GM19025 (cell line): ENCODE data around the gene TMCC3.
"Not testable (repeated sequence)": the region's sequence is repeated elsewhere in the genome, so short reads cannot be mapped to it uniquely, and the experiment has no call there.

Experiments used
- ATAC-seq: cut with Tn5 transposase; IDR thresholded peaks from one replicate; pipeline ENCODE4 v1.9.1; 2021; ENCODE audit warnings: mild to moderate bottlenecking, low read depth, moderate library complexity; ENCODE audit not compliant: unreplicated experiment

The TMCC3 gene

DNA sequence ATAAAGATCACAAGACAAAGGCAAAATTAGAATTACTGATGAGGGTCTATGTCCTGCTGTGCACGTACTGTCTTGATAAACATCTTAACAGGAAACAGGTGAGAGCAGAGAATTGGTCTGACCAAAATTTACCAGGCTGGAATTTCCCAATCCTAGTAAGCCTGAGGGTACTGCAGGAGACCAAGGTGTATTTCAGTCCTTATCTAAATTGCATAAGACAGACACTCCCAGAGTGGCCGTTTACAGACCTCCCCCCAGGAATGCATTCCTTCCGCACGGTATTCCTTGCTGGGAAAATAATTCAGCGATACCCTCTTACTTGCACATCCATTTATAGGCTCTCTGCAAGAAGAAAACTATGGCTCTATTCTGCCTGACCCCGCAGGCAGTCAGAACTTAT lies 43.5 kb downstream of the TMCC3 start:
- not testable (repeated sequence) for ATAC-seq

- ATAC-seq: no peak
Measured at GRCh38 chr12:94604366-94604698, 46.0 kb downstream of the TMCC3 start.

- no peak for ATAC-seq
Measured at GRCh38 chr12:94603434-94604365, 46.7 kb downstream of the TMCC3 start.

GRCh38 chr12:94602024-94602423 lies 48.3 kb downstream of the TMCC3 start:
- no peak for ATAC-seq

GRCh38 chr12:94601307-94601706 lies 49.0 kb downstream of the TMCC3 start:
- not testable (repeated sequence) for ATAC-seq

- no peak for ATAC-seq
Measured at GRCh38 chr12:94599189-94599588, 51.2 kb downstream of the TMCC3 start.

GRCh38 chr12:94597268-94597667 lies 53.1 kb downstream of the TMCC3 start:
- ATAC-seq: no peak

DNA sequence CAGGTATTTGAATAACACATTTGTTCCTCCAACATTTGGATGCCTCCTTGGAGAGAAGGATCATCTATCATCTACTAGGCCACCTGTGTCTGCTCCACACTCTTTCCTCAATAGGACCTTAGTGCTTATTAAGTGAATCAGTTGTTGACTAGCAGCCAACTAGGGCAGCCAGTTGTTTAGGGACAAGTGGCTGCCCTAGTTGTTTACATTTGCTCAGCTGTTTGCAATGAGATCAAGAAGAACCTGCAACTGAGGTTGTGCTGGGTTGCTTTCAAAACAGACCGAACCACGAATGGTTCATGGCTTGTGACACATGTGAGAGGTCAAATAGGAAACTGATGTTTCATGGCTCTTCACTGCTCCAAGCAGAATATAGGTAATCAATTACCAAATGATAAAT lies 53.8 kb downstream of the TMCC3 start:
- no peak for ATAC-seq

DNA sequence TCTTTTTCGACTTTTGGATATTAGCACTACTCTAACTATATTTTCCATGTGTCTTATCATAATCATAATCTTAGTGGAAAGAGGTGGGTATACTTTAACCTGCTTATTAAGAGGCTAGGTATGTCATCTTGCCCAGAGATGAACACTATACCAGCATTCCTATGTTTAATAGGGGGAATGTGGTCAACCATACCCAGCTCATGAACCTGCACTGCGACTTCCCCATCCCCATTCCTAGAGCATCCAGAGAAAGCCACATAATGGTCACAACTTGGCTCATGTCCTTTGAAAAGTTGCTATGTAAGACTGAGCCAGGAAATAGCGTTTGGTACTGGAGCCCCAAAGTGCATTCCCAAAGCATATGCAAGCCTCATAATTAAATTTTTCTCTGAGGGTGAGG lies 55.2 kb downstream of the TMCC3 start:
- ATAC-seq: no peak

DNA sequence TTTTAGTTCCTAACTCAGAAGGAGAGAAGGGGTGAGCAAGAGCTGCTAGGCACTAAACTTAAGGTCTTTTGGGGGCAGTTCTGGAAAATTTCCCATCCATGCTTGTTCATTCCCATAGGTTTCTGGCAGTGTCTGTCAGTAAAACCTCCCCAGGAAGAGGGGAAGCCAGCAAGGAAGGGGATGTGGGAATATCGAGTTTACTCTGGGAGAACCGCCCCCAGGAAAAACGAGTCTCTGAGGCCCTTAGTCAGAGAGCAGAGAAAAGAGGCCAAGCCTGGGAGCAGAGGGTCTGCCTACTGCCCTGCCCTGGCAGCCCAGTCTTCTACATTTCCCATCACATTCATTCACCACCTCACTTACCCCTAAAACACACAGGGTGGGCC lies 55.9 kb downstream of the TMCC3 start:
- ATAC-seq: no peak

DNA sequence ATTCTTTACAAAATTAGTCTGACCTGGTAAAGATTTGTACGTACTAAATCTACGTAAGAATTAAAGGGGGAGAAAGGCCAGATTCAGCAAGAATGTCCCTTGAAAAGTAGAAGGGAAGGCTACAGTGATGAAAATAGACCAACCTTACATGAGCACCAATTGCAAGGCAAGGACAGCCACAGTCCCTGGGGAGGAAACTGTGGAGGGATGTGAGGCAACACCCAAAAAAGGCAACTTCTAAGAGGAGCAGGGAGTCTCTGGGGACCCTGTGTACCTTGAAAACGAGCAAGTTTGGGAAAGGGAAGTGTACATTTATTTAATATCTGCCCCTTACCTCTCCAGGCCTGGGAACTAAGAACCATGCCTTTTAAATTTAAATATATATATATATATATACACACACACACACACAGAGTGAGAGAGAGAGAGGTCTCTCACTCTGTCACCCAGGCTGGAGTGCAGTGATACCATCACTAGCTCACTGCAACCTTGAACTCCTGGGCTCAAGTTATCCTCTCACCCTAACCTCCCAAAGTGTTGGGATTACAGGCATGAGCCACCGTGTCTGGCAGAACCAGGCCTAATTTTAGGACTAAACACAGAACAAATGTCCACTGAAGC lies 56.4 kb downstream of the TMCC3 start:
- ATAC-seq: peak; percentile 51

- ATAC-seq: not testable (repeated sequence)
Measured at GRCh38 chr12:94592723-94593122, 57.6 kb downstream of the TMCC3 start.

GRCh38 chr12:94592080-94592479 lies 58.3 kb downstream of the TMCC3 start:
- ATAC-seq: no peak

DNA sequence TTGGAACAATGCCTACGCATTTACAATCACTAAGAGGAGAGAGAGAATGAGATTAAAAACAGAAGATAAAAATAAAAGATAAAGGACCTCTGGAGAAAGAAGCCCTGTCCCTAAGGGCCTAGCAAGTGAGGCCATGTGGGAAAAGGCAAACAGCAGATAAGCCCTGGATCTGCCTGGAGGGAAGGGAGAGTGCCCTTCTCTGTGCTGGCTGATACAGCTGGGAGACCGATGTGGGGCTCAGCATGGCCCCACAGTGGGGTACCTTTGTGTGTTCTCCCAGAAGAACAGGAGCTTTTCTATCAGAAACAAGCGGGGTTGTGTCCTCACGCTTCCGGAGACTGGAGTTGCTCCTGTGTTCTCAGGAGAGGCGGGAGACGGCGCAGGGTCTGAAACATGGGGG lies 59.9 kb downstream of the TMCC3 start:
- no peak for ATAC-seq

DNA sequence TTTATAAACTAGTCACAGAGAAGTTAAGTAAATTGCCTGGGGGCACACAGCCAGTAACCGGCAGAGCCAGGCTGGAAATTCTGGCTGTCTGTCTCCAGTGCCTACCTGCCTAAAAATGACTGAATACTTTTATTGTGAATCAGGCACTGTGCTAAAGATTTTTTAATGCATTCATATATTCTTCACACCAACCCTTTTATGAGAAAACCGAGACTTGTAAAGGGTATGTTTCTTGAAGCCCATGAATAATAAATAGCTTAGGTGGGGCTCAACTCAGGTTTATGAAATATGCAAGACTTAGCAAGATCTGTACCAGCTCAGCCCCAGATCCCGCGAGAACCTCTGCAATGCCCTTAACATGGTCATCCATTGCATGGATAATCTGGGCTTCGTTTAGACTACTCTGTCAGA lies 60.8 kb downstream of the TMCC3 start:
- ATAC-seq: no peak

- no peak for ATAC-seq
Measured at GRCh38 chr12:94588346-94588745, 62.0 kb downstream of the TMCC3 start.

DNA sequence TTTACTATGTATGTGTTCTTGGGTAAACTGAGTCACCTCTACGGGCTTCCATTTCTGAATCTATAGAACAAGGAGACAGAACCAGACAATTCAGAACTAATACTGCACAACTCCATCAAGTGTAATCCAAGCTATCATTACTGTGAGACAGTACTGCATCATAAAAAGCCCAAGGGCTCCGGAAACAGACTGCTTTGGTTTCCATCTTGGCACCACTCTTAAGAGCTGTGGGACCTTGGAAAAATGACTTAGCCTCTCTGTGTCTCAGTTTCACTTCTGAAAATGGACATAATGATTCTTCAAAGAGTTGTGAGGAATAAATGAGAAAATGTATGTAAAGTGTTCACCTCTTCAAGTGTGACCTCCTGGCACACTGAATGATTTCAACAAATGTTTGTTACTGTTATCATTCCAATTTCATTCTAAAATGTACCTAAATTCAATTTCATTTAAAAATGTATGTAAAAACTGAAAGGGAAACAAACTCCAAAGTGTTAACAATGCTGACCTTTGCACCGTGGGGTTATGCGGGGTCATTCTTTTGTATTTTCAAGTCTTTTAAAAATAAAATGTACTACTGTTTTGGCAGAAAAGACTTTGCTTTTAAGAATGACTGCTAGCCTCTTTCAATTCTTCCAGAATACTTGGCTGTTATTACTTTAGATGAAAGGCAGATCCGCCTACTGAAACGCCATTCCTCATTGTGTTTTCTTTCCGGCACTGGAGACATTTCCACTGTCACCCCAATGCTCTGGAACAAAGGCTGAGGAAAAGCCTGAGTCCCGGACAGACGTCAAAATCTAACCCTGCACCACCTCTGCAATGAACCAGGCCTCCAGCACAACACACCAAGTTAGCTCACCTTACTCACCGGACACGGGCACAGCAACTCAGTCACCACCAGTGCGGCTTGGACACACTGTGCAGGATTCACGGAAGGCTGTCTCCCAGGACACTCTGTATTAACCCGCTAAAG lies 62.8 kb downstream of the TMCC3 start:
- no peak for ATAC-seq

DNA sequence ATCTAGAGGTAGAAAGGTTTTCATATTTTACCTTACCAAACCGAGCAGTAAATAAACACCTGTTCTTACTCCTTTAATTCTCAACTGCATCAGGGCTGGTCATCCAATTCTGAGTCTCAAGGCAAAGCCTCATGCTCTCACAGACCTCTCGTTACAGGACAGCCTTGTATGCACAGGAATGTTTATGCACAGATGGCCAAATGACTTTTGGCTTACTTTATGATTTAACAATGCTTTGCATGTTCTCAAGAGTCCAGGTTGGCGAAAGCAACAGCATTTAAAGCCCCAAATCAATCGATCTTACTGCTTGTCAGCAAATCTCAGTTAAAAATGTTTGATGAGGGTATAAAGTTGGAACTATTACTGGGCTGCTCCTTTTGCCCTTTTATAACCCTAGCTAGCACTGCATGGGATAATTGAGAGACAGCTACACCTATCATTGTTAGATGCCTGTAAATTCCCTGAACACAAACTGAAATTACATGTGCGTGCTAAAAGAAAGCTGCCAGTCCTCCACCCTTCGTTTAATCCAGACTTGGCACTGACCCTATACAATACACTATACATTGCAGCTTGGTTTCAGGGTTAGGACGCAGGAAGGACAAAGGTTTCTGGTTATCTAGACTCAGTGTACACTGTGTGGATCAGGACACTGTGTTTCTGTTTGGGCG lies 63.6 kb downstream of the TMCC3 start:
- ATAC-seq: no peak

- no peak for ATAC-seq
Measured at GRCh38 chr12:94585626-94586025, 64.7 kb downstream of the TMCC3 start.

DNA sequence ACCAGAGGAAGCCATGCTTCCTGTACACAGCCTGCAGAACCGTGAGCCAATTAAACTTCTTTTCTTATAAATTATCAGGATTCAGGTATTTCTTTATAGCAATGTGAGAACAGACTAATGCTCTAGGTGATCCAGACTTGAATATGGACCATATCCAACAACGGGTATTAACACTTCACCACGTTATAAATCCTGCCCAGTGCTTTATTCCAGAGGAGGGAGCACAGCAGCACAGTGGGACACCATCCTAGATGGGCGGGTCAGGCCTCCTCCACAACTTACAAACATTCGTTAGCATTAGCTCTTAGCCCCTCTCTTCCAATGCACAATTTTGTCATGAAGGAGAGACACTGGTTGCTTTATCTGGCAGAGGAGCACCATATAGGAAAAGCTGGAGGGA lies 66.0 kb downstream of the TMCC3 start:
- ATAC-seq: no peak
